Measurements from ENCODE around the gene MYO1E.

The MYO1E gene

DNA sequence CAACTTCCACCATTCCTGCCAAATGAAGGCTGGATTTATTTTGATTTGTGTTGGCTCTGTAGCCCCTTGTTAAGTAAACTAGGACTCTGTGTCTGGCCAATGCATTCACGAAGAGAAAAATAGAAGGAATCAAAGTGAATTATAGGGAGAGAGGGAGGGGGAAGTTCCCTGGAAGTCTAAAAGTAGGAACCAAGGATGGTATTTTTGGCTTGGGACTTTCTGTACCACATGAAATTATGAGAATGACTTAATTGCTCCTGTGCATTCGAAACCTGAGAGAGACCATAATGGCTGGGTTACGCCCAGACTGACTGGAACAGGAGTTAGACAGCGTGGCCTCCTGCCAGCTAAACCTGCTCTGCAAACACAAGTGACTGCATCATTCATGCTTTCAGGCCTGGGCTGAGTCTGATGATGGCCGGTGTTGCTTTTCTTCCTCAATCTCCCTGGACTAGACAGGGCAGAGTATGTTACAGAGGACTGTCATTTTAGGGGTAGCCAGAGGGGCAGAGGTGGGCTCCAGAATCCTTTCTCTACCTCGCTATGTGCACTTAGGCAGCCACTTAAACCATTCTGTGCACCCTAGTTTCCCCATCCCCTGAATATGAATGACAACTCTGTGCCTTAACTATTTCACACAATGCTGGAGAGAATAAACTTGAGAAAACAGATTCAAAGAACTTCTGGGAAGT, 58.9 kb downstream of the MYO1E start:
- FAIRE-seq = peak; percentile 41

- FAIRE-seq = no peak
These were observed 60.5 kb downstream of the MYO1E start for GRCh38 chr15:59312205-59312604.

- FAIRE-seq = no peak
These were observed 61.5 kb downstream of the MYO1E start for GRCh38 chr15:59311195-59311594.

DNA sequence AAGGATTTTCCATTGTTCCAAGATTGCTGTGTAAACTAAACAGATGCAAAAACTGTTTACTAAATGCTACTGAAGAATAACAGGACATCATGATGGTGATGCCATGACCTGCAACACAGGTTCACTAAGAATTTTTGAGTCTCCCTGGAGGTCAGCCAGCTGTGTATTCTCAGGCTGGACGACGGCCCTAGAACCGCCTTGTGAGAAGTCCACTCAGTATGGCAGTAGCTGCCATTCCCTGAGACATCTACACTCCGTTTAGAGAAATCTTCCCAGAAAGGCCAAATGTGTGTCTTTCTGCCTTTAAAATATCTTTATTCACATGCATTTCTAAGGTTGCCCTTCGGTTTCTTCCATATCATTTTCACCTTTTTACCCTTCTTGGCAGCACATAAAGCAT, 63.3 kb downstream of the MYO1E start:
- no peak for FAIRE-seq

- FAIRE-seq = no peak
These were observed 65.5 kb downstream of the MYO1E start for GRCh38 chr15:59307165-59307537.

- FAIRE-seq = no peak
These were observed 66.0 kb downstream of the MYO1E start for GRCh38 chr15:59306520-59307164.

GRCh38 chr15:59304807-59305206, 67.9 kb downstream of the MYO1E start:
- FAIRE-seq = no peak

DNA sequence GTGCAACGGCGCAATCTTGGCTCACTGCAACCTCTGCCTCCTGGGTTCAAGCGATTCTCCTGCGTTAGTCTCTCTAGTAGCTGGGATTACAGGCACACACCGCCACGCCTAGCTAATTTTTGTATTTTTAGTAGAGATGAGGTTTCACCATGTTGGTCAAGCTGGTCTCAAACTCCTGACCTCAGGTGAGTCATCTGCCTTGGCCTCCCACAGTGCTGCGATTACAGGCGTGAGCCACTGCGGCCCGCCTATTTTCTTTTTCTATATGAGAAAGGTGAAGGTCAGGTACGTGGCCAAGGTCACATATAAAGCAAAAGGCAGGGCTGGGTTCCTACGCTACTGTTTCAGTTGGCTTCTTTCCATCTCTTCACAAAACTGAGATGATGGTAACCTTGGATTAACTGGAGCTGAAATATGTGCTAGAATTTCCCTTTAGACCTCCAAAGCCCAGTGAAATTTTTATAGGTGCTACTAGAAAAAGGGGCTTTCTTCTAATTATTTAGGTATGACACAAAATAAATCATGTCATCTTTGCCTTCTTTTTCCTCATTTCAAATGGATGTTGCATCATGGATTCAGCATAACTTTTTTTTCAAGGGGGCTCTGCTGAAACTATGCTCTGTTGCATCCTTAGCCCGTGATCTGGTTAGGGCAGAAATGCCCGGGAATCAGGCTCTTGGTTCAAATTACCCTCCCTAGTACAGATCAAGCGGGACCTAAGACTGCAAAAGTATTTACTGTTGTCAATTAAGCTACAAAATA, 68.5 kb downstream of the MYO1E start:
- FAIRE-seq = no peak

GRCh38 chr15:59303633-59304032, 69.0 kb downstream of the MYO1E start:
- no peak for FAIRE-seq

DNA sequence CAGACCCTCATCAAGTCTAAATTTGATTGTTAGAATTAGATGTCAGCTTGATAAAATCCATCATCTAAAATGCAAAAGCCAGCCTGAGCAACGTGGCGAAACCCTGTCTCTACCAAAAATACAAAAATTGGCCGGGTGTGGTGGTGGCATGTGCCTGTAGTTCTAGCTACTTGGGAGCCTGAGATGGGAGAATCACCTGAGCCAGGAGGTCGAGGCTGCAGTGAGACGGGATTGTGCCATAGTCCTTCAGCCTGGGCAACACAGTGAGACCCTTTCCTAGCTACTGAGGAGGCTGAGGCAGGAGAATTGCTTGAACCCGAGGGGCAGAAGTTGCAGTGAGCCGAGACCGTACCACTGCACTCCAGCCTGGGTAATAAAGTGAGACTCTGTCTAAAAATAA, 69.5 kb downstream of the MYO1E start:
- FAIRE-seq = no peak

DNA sequence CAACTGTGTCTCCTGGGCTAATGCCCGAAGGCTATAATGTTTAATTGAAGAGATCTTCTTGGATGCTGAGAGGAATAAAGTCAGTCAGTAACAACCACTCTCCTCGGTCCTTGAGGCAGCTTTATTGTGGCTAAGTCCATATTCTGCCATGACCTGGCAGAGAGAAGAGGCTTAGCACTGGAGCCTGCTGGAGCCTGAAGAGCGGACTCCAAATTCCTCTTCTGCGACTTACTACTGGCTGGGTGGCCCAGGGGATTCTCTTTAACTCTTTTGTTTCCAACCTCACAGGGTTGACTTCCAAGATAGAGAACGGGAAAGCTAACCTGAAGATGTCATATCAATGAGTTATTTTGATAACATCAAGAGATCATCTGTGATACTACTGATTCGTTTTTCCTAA, 71.1 kb downstream of the MYO1E start:
- FAIRE-seq = no peak

- FAIRE-seq = no peak
These were observed 72.0 kb downstream of the MYO1E start for GRCh38 chr15:59300618-59301139.

GRCh38 chr15:59299929-59300617, 72.6 kb downstream of the MYO1E start:
- no peak for FAIRE-seq

DNA sequence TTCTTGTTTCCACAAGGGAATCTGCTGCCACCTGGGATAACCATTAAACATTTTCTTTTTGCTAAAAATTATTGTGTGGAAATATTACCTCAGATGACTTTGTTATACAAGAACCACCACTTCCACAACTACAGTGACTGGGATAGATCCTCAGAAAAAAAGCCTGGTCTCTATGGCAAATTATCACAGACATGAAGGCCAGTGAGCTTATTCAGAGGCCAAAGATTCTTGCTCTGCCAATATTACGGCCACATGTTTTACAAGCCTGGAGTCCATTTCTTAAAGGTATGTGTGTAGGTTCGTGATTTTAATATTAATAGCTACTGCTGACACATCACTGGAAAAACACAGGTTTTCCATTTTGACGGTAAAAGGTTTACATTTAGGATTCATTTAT, 73.8 kb downstream of the MYO1E start:
- FAIRE-seq = no peak

GRCh38 chr15:59298225-59298853, 74.3 kb downstream of the MYO1E start:
- no peak for FAIRE-seq

DNA sequence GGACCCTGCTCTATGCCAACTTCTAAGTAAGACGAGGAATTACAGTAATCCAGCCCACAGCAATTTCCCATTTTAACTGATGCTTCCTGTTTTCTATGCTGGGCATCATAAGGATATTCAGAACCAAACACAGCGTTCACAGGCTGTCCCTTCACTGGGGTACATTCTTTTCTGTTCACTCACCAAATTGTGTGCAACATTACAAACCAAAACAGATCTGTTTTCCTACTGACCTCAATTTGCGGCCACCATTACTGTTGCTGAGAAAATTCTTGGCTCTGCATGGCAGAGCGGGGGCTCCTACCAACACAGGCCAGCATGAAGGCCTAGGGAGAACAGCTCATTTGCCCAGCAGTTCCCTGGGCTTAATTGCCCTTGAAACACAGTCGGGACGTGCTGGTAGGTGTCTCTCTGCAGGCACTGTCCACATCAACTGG, 76.5 kb downstream of the MYO1E start:
- no peak for FAIRE-seq

DNA sequence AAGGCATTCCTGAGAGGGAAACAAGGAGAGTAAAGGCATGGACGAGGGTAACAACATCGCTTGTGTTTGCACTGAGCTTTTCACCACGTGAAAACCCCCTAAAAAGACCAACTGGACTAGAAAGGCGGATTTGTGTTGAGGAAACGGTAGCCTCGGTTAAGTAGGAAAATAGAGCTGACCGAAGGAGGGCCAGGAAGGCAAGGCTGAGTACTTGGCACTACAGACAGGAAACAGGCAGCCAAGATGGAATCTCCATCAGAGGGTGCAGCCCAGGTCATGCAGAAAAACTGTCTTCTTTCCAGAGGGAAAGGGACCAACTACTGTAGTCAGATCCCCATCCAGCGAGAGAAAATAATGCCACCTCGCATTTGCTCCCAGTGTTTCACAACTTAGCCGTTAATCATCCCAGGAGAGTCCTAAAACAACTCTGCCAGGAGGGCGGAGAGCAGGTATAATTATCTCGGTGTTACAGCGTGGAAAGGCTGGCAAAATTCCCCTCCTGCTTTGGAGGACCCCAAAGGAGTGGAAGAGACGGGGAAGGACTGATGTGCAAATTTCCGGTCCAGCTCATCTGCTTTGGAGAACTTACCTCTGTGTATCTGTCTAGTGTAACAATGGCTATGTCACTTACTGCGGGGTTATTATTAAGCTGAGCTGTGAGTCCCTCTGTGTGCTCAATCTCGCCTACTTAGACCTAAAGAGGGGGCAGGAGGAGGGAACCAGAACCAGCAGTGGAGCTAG, 77.2 kb downstream of the MYO1E start:
- FAIRE-seq = no peak

- FAIRE-seq = no peak
These were observed 78.0 kb downstream of the MYO1E start for GRCh38 chr15:59294574-59295260.

DNA sequence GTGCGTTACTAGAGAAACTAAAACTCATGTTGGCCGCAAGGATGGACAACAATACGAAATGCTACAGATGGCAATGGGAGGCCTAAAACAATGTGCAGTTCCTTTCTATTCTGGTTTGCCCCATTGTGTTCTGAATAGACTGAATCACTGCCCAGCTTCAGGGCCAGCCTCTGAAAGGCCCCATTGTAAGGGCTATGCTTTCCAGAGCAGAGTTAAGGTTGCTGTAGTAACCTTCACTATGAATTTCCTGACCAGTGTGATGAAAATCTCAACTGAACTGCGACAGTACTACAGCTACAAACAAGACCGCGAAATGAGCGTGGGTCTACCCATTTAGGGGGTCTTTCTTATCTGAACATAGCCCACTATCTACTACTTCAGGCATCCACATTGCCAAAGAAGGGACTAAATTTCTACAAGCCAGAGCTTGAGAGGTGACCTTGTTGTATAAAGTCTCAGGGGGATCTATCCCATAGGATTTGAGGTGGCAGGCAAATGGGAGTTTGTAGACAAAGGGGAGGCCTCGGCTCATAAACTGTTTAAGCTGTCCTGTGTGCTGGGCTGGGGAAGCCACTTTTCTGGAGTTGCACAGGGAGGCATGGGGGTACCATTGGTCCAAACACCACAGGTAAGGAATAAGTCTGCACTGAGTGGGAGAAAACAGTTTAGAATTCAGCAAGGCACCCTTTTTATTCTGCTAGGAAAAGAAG, 80.1 kb downstream of the MYO1E start:
- no peak for FAIRE-seq

GRCh38 chr15:59291213-59291549, 81.5 kb downstream of the MYO1E start:
- FAIRE-seq = no peak
